GM21381 (cell line): ENCODE data around the gene MSH2.

Source experiments
- ATAC-seq: cut with Tn5 transposase; IDR thresholded peaks from one replicate; pipeline ENCODE4 v1.9.1; 2021; ENCODE audit warnings: mild to moderate bottlenecking, moderate library complexity; ENCODE audit not compliant: unreplicated experiment

MSH2 gene

GRCh38 chr2:47471429-47472116, 68.6 kb downstream of the MSH2 start:
- no peak for ATAC-seq

- no peak for ATAC-seq
Measured at GRCh38 chr2:47479863-47480262, 76.9 kb downstream of the MSH2 start.

GRCh38 chr2:47483191-47483590, 80.2 kb downstream of the MSH2 start:
- no peak for ATAC-seq

GRCh38 chr2:47484396-47484795, 81.4 kb downstream of the MSH2 start:
- no peak for ATAC-seq

GRCh38 chr2:47485177-47485576, 82.2 kb downstream of the MSH2 start:
- no peak for ATAC-seq

- ATAC-seq: no peak
Measured at GRCh38 chr2:47485751-47486300, 82.9 kb downstream of the MSH2 start.

- peak; percentile 77 for ATAC-seq
Measured at GRCh38 chr2:47486841-47487497, 84.0 kb downstream of the MSH2 start.

GRCh38 chr2:47487498-47487875, 84.5 kb downstream of the MSH2 start:
- ATAC-seq: no peak

- no peak for ATAC-seq
Measured at GRCh38 chr2:47488870-47489584, 86.1 kb downstream of the MSH2 start.

GRCh38 chr2:47490406-47490805, 87.5 kb downstream of the MSH2 start:
- ATAC-seq: no peak

- no peak for ATAC-seq
Measured at GRCh38 chr2:47493317-47494035, 90.5 kb downstream of the MSH2 start.

- ATAC-seq: no peak
Measured at GRCh38 chr2:47494267-47495130, 91.5 kb downstream of the MSH2 start.

GRCh38 chr2:47497843-47498460, 95.0 kb downstream of the MSH2 start:
- no peak for ATAC-seq

GRCh38 chr2:47499093-47499492, 96.1 kb downstream of the MSH2 start:
- ATAC-seq: no peak

GRCh38 chr2:47499621-47500309, 96.8 kb downstream of the MSH2 start:
- no peak for ATAC-seq

- no peak for ATAC-seq
Measured at GRCh38 chr2:47501374-47502200, 98.6 kb downstream of the MSH2 start.

GRCh38 chr2:47502498-47502897, 99.5 kb downstream of the MSH2 start:
- peak; percentile 68 for ATAC-seq

GRCh38 chr2:47503481-47504070, 100.6 kb downstream of the MSH2 start:
- peak; percentile 70 for ATAC-seq
